WTC11 (cell line): ENCODE results near the gene PHLPP1. TPM values are rescaled to one million over a fixed set of nuclear protein-coding genes. Genes with fewer than 3 reads are reported as not detected.

Experiments
- ATAC-seq: fragments of 200-7000 bp; cut with Tn5 transposase; 2 replicates; pipeline ENCODE4 v1.10.0; 2021; ENCODE audit warnings: mild to moderate bottlenecking, moderate library complexity
- CTCF ChIA-PET: fragments of 300-600 bp; sonication (Branson Sonifier 250); formaldehyde crosslinking; loops from one replicate; lab custom pipeline; 2021; ENCODE audit warnings: antibody characterized with exemption; lab: Charles Lee
- POLR2A ChIA-PET: fragments of 350-600 bp; sonication (Branson Sonifier 250); formaldehyde crosslinking; loops from one replicate; lab custom pipeline; 2021; ENCODE audit warnings: antibody characterized with exemption; lab: Charles Lee
- DNase-seq: peaks from one replicate; pipeline ENCODE4 v3.0.0; 2021; ENCODE audit warnings: low spot score
- H3K27ac Mint-ChIP-seq: 2 replicates; pipeline ENCODE4 v1.8.0; 2021; ENCODE audit warnings: mixed read lengths
- H3K27me3 Mint-ChIP-seq: 2 replicates; pipeline ENCODE4 v1.8.0; 2021; ENCODE audit warnings: low read depth, mild to moderate bottlenecking, moderate library complexity, mixed read lengths
- H3K36me3 Mint-ChIP-seq: 2 replicates; pipeline ENCODE4 v1.8.0; 2021; ENCODE audit warnings: mixed read lengths
- H3K4me1 Mint-ChIP-seq: 2 replicates; pipeline ENCODE4 v1.8.0; 2022; ENCODE audit warnings: mixed read lengths
- H3K4me3 Mint-ChIP-seq: 2 replicates; pipeline ENCODE4 v1.8.0; 2021; ENCODE audit warnings: mild to moderate bottlenecking, moderate library complexity, mixed read lengths
- H3K9me3 Mint-ChIP-seq: 2 replicates; pipeline ENCODE4 v1.8.0; 2021; ENCODE audit warnings: mixed read lengths
- ATF1 ChIP-seq: sonication (generic); formaldehyde crosslinking; IDR thresholded peaks from 2 replicates; pipeline ENCODE4 v1.8.1; 2023; ENCODE audit warnings: mild to moderate bottlenecking, moderate library complexity, missing genetic modification reagents
- ATF6 ChIP-seq: sonication (generic); formaldehyde crosslinking; IDR thresholded peaks from 2 replicates; pipeline ENCODE4 v1.8.1; 2023; ENCODE audit warnings: mild to moderate bottlenecking, missing genetic modification reagents
- CREB1 ChIP-seq: sonication (generic); formaldehyde crosslinking; IDR thresholded peaks from 2 replicates; pipeline ENCODE4 v1.8.0; 2023; ENCODE audit warnings: mild to moderate bottlenecking, missing genetic modification reagents
- CTCF ChIP-seq: fragments of 200-600 bp; IDR thresholded peaks from 2 replicates; pipeline ENCODE4 v1.8.0; 2022; ENCODE audit warnings: antibody characterized with exemption
- E2F4 ChIP-seq: sonication (generic); formaldehyde crosslinking; IDR thresholded peaks from 2 replicates; pipeline ENCODE4 v1.8.1; 2022; ENCODE audit warnings: low read depth, mild to moderate bottlenecking, moderate library complexity, missing genetic modification reagents, borderline replicate concordance
- ETV6 ChIP-seq: sonication (generic); formaldehyde crosslinking; IDR thresholded peaks from 2 replicates; pipeline ENCODE4 v1.8.1; 2022; ENCODE audit warnings: mild to moderate bottlenecking, missing genetic modification reagents
- KAT7 ChIP-seq: sonication (generic); formaldehyde crosslinking; IDR thresholded peaks from 2 replicates; pipeline ENCODE4 v1.8.1; 2023; ENCODE audit warnings: missing genetic modification reagents, mild to moderate bottlenecking, borderline replicate concordance
- NFATC4 ChIP-seq: fragments of 250-450 bp; sonication (Bioruptor Pico); IDR thresholded peaks from 2 replicates; pipeline ENCODE4 v1.9.0; 2021; ENCODE audit warnings: mild to moderate bottlenecking
- NFYB ChIP-seq: sonication (generic); formaldehyde crosslinking; conservative IDR thresholded peaks from 2 replicates; pipeline ENCODE4 v1.8.0; 2022; ENCODE audit warnings: low read depth, missing genetic modification reagents
- PRDM15 ChIP-seq: sonication (generic); formaldehyde crosslinking; IDR thresholded peaks from 2 replicates; pipeline ENCODE4 v1.8.0; 2022; ENCODE audit warnings: missing genetic modification reagents
- PRRX2 ChIP-seq: fragments of 250-450 bp; sonication (Bioruptor Pico); IDR thresholded peaks from 2 replicates; pipeline ENCODE4 v1.8.0; 2021; ENCODE audit warnings: mild to moderate bottlenecking
- SMAD4 ChIP-seq: sonication (generic); formaldehyde crosslinking; IDR thresholded peaks from 2 replicates; pipeline ENCODE4 v1.8.0; 2022; ENCODE audit warnings: mild to moderate bottlenecking, missing genetic modification reagents
- TEAD1 ChIP-seq: sonication (generic); formaldehyde crosslinking; IDR thresholded peaks from 2 replicates; pipeline ENCODE4 v1.8.0; 2022; ENCODE audit warnings: mild to moderate bottlenecking, missing genetic modification reagents
- ZMAT4 ChIP-seq: fragments of 250-450 bp; sonication (Bioruptor Pico); IDR thresholded peaks from 2 replicates; pipeline ENCODE4 v1.9.0; 2021; ENCODE audit warnings: mild to moderate bottlenecking
- ZNF219 ChIP-seq: sonication (generic); formaldehyde crosslinking; IDR thresholded peaks from 2 replicates; pipeline ENCODE4 v1.8.0; 2023; ENCODE audit warnings: missing genetic modification reagents, mild to moderate bottlenecking, borderline replicate concordance
- ZNF671 ChIP-seq: fragments of 250-450 bp; sonication (Bioruptor Pico); IDR thresholded peaks from 2 replicates; pipeline ENCODE4 v1.8.0; 2021; ENCODE audit warnings: mild to moderate bottlenecking
- total RNA-seq: library from RNA; stranded (reverse); gene quantifications from 3 replicates; pipeline ENCODE4 v1.2.3, GENCODE V29; 2021
- TF ChIP-seq, protein P1 (sequence below): sonication (generic); formaldehyde crosslinking; IDR thresholded peaks from 2 replicates; pipeline ENCODE4 v1.8.0; 2023; ENCODE audit warnings: missing genetic modification reagents, mild to moderate bottlenecking, borderline replicate concordance
- TF ChIP-seq, protein P2 (sequence below): fragments of 250-450 bp; sonication (Bioruptor Pico); IDR thresholded peaks from 2 replicates; pipeline ENCODE4 v1.9.0; 2021; ENCODE audit warnings: mild to moderate bottlenecking
- TF ChIP-seq, protein P3 (sequence below): sonication (generic); formaldehyde crosslinking; IDR thresholded peaks from 2 replicates; pipeline ENCODE4 v1.8.0; 2022; ENCODE audit warnings: mild to moderate bottlenecking, missing genetic modification reagents

PHLPP1 gene
- total RNA-seq, 1 experiment from 2014 or later: 52.0 TPM

DNA sequence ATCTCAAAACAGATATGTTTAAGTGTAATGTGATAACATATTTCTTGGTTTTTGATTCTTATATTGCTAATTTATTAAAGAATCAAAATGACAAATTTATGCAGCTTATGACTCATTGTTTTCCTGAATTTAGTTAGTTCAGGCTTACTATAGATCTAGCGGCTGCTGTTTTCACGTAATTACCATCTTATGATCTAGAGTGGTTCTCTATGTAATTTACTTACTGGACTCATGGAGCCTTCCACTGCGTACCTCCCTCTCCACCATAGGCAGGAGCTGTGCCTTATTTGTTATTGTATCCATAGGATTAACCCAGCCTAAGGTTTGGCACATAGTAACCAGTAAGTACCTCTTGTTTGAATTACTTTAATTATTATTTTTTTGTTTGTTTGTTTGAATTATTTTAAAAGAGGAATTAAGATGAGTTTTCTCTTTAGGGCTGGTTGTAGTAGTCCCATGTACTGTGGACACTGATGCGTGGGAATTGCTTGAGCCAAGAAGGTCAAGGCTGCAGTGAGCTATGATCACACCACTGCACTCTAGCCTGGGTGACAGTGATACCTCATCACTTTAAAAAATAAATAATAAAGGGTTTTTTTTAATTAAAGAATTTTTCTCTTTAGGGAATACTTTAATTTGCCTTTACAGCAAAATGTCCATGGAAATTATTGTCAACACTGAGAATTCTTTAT lies 165.5 kb downstream of the PHLPP1 start:
- ATAC-seq (no peak), DNase-seq (no peak)
- H3K36me3 Mint-ChIP-seq: no peaks in the 10 kb centered on the region
- H3K27ac Mint-ChIP-seq: peak overlapping the region; percentile 47; the same call in 1 of the 2 replicates
- ChIA-PET POLR2A (no interaction called here), CTCF (no interaction called here)
- peaks cover 82% of the 10 kb centered on the region for H3K4me1 Mint-ChIP-seq
- H3K27me3 Mint-ChIP-seq: no peaks in the 10 kb centered on the region
- H3K9me3 Mint-ChIP-seq: no peaks in the 10 kb centered on the region
- no peak overlapping the region for H3K4me3 Mint-ChIP-seq
- TF ChIP-seq ATF6 (CRISPR knock-in tag) (no peak), CREB1 (CRISPR knock-in tag) (no peak), TEAD1 (no peak), NFATC4 (CRISPR knock-in tag) (no peak), ZNF219 (CRISPR knock-in tag) (no peak), ETV6 (CRISPR knock-in tag) (no peak), ZMAT4 (no peak), PRDM15 (no peak), SMAD4 (no peak), NFYB (CRISPR knock-in tag) (no peak), CTCF (no peak), ZNF671 (CRISPR knock-in tag) (no peak), ATF1 (CRISPR knock-in tag) (no peak), KAT7 (no peak), PRRX2 (CRISPR knock-in tag) (no peak), E2F4 (no peak)
- TF ChIP-seq, protein P1, sequence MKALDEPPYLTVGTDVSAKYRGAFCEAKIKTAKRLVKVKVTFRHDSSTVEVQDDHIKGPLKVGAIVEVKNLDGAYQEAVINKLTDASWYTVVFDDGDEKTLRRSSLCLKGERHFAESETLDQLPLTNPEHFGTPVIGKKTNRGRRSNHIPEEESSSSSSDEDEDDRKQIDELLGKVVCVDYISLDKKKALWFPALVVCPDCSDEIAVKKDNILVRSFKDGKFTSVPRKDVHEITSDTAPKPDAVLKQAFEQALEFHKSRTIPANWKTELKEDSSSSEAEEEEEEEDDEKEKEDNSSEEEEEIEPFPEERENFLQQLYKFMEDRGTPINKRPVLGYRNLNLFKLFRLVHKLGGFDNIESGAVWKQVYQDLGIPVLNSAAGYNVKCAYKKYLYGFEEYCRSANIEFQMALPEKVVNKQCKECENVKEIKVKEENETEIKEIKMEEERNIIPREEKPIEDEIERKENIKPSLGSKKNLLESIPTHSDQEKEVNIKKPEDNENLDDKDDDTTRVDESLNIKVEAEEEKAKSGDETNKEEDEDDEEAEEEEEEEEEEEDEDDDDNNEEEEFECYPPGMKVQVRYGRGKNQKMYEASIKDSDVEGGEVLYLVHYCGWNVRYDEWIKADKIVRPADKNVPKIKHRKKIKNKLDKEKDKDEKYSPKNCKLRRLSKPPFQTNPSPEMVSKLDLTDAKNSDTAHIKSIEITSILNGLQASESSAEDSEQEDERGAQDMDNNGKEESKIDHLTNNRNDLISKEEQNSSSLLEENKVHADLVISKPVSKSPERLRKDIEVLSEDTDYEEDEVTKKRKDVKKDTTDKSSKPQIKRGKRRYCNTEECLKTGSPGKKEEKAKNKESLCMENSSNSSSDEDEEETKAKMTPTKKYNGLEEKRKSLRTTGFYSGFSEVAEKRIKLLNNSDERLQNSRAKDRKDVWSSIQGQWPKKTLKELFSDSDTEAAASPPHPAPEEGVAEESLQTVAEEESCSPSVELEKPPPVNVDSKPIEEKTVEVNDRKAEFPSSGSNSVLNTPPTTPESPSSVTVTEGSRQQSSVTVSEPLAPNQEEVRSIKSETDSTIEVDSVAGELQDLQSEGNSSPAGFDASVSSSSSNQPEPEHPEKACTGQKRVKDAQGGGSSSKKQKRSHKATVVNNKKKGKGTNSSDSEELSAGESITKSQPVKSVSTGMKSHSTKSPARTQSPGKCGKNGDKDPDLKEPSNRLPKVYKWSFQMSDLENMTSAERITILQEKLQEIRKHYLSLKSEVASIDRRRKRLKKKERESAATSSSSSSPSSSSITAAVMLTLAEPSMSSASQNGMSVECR: no peak
- TF ChIP-seq, protein P2, sequence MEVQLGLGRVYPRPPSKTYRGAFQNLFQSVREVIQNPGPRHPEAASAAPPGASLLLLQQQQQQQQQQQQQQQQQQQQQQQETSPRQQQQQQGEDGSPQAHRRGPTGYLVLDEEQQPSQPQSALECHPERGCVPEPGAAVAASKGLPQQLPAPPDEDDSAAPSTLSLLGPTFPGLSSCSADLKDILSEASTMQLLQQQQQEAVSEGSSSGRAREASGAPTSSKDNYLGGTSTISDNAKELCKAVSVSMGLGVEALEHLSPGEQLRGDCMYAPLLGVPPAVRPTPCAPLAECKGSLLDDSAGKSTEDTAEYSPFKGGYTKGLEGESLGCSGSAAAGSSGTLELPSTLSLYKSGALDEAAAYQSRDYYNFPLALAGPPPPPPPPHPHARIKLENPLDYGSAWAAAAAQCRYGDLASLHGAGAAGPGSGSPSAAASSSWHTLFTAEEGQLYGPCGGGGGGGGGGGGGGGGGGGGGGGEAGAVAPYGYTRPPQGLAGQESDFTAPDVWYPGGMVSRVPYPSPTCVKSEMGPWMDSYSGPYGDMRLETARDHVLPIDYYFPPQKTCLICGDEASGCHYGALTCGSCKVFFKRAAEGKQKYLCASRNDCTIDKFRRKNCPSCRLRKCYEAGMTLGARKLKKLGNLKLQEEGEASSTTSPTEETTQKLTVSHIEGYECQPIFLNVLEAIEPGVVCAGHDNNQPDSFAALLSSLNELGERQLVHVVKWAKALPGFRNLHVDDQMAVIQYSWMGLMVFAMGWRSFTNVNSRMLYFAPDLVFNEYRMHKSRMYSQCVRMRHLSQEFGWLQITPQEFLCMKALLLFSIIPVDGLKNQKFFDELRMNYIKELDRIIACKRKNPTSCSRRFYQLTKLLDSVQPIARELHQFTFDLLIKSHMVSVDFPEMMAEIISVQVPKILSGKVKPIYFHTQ (CRISPR knock-in tag): no peak
- TF ChIP-seq, protein P3, sequence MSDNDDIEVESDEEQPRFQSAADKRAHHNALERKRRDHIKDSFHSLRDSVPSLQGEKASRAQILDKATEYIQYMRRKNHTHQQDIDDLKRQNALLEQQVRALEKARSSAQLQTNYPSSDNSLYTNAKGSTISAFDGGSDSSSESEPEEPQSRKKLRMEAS (CRISPR knock-in tag): no peak
